Lower lobe of right lung (tissue), 2 donors: ENCODE data around the gene ZP2. TPM values are rescaled to one million over a fixed set of nuclear protein-coding genes. Genes with fewer than 3 reads are reported as not detected.
"Not testable (repeated sequence)": the region's sequence is repeated elsewhere in the genome, so short reads cannot be mapped to it uniquely, and the experiment has no call there.

Experiments used
- ATAC-seq, 2 donors: fragments of 200-7000 bp; cut with Tn5 transposase; one replicate each; pipeline ENCODE4 v1.9.1; 2020 to 2022; ENCODE audit warnings: mild to moderate bottlenecking in 2 of 2, moderate library complexity in 2 of 2
- DNase-seq: peaks from one replicate; pipeline ENCODE4 v3.0.0-alpha.2; 2020
- H3K27ac ChIP-seq: fragments of 200-600 bp; one replicate; pipeline ENCODE4 v1.8.0; 2022
- H3K27me3 ChIP-seq: fragments of 200-600 bp; one replicate; pipeline ENCODE4 v1.8.0; 2022; ENCODE audit warnings: low read depth
- H3K36me3 ChIP-seq: fragments of 200-600 bp; one replicate; pipeline ENCODE4 v1.8.0; 2022; ENCODE audit warnings: mild to moderate bottlenecking
- H3K4me1 ChIP-seq: fragments of 200-600 bp; one replicate; pipeline ENCODE4 v1.8.0; 2022
- H3K4me3 ChIP-seq: fragments of 200-600 bp; one replicate; pipeline ENCODE4 v1.8.0; 2022; ENCODE audit warnings: mild to moderate bottlenecking
- H3K9me3 ChIP-seq: fragments of 200-600 bp; one replicate; pipeline ENCODE4 v1.8.0; 2022
- intact Hi-C: fragments of 100-400 bp; cut with DNase I; formaldehyde crosslinking; loops from one replicate; pipeline ENCODE4 v1.11.0; 2022
- long read RNA-seq: library from polyadenylated mRNA; unstranded; transcript quantifications from one replicate; pipeline ENCODE4 v2.0.0, GENCODE V29; 2021
- total RNA-seq: library from RNA; stranded (reverse); fragmentation: NEBNext Ultra II Directional; extraction: Animal tissue kit (Norgen Biotek cat#: 25700); gene quantifications from one replicate; pipeline ENCODE4 v1.2.1, GENCODE V29; 2021
- TF ChIP-seq, protein P1 (sequence below): fragments of 200-600 bp; IDR thresholded peaks from one replicate; pipeline ENCODE4 v1.8.0; 2022; ENCODE audit warnings: antibody characterized with exemption, mild to moderate bottlenecking
- donor health status: DM: no; HTN: yes; CAD: no; lungs with severe emphysema.

The ZP2 gene
- total RNA-seq: not detected
- long read RNA-seq: 0 reads

- no peak within 1 kb of the TSS for H3K27ac ChIP-seq
- no peaks in the 10 kb centered on the region for H3K36me3 ChIP-seq
- no peaks in the 10 kb centered on the region for H3K4me1 ChIP-seq
- no peaks in the 10 kb centered on the region for H3K9me3 ChIP-seq
- ATAC-seq (no peak), DNase-seq (no peak)
- peaks cover 5% of the 10 kb centered on the region for H3K27me3 ChIP-seq
- intact Hi-C loops: no loop called here
- H3K4me3 ChIP-seq: no peak within 1 kb of the TSS
- TF ChIP-seq, protein P1, sequence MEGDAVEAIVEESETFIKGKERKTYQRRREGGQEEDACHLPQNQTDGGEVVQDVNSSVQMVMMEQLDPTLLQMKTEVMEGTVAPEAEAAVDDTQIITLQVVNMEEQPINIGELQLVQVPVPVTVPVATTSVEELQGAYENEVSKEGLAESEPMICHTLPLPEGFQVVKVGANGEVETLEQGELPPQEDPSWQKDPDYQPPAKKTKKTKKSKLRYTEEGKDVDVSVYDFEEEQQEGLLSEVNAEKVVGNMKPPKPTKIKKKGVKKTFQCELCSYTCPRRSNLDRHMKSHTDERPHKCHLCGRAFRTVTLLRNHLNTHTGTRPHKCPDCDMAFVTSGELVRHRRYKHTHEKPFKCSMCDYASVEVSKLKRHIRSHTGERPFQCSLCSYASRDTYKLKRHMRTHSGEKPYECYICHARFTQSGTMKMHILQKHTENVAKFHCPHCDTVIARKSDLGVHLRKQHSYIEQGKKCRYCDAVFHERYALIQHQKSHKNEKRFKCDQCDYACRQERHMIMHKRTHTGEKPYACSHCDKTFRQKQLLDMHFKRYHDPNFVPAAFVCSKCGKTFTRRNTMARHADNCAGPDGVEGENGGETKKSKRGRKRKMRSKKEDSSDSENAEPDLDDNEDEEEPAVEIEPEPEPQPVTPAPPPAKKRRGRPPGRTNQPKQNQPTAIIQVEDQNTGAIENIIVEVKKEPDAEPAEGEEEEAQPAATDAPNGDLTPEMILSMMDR: no peak
These were observed at the start of gene ZP2 for GRCh38 chr16:21211486-21211885. Gene ZP2, minus strand, starts transcription at chr16:21211574. Its CDS starts 27 bp downstream, at chr16:21211547.

- ATAC-seq: no peak
- Histone ChIP-seq H3K4me3 (no peak overlapping the region), H3K4me1 (no peaks in the 10 kb centered on the region), H3K36me3 (no peaks in the 10 kb centered on the region), H3K27me3 (no peaks in the 10 kb centered on the region), H3K27ac (no peak overlapping the region), H3K9me3 (no peaks in the 10 kb centered on the region)
- TF ChIP-seq, protein P1: no peak
- no peak for DNase-seq
- intact Hi-C loops: no loop called here
These were observed 45.9 kb upstream of the ZP2 start for GRCh38 chr16:21257284-21257683.

DNA sequence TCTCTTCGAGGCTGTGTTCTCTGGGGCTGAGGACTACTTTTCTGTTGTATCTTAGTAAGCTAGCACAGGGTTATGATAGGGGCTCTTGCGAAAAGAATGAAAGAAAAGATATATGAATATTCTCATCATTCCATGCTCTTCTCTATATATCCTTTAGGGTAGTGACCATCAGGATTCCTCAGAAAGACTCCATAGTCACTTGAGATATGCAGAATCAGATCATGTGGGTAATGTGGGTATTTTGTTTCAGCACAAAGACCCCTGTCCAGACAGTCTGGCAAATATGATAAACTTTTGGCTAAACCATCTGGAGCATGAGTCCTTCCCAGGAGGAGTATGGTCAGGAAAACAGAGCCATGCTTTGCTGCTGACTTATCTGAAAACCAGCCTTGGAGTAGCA is 45.3 kb upstream of the ZP2 start:
- Histone ChIP-seq H3K27me3 (no peaks in the 10 kb centered on the region), H3K4me3 (no peak overlapping the region), H3K27ac (no peak overlapping the region), H3K4me1 (no peaks in the 10 kb centered on the region), H3K9me3 (no peaks in the 10 kb centered on the region), H3K36me3 (no peaks in the 10 kb centered on the region)
- TF ChIP-seq, protein P1: no peak
- ATAC-seq (no peak), DNase-seq (no peak)
- intact Hi-C loops: no loop called here

- Histone ChIP-seq H3K9me3 (no peaks in the 10 kb centered on the region), H3K4me1 (no peaks in the 10 kb centered on the region), H3K36me3 (no peaks in the 10 kb centered on the region), H3K27ac (no peak overlapping the region), H3K4me3 (no peak overlapping the region), H3K27me3 (peaks cover 6% of the 10 kb centered on the region)
- ATAC-seq (no peak), DNase-seq (no peak)
- TF ChIP-seq, protein P1: no peak
- intact Hi-C loops: no loop called here
These were observed 42.1 kb upstream of the ZP2 start for GRCh38 chr16:21253470-21253869.

- Histone ChIP-seq H3K27me3 (peaks cover 6% of the 10 kb centered on the region), H3K27ac (no peak overlapping the region), H3K36me3 (no peaks in the 10 kb centered on the region), H3K4me1 (no peaks in the 10 kb centered on the region), H3K9me3 (no peaks in the 10 kb centered on the region), H3K4me3 (no peak overlapping the region)
- DNase-seq (no peak), ATAC-seq (no peak)
- intact Hi-C loops: no loop called here
- TF ChIP-seq, protein P1: no peak
These were observed 38.9 kb upstream of the ZP2 start for GRCh38 chr16:21250072-21250923.

GRCh38 chr16:21248179-21248578 is 36.8 kb upstream of the ZP2 start:
- H3K36me3 ChIP-seq, intact Hi-C loops, H3K4me1 ChIP-seq, H3K27me3 ChIP-seq, ATAC-seq, H3K27ac ChIP-seq, H3K4me3 ChIP-seq, H3K9me3 ChIP-seq, DNase-seq: not testable (repeated sequence)
